MM.1S (cell line): ENCODE results near the gene TPR.

Experiments
- DNase-seq: peaks from one replicate; pipeline ENCODE4 v3.0.0-alpha.2; 2015
- H2AFZ ChIP-seq: fragments of 300-600 bp; sonication (generic); 2 replicates; pipeline ENCODE4 v1.6.0; 2016; ENCODE audit warnings: antibody characterized with exemption, low read length
- H3F3A ChIP-seq: fragments of 300-600 bp; sonication (generic); 2 replicates; pipeline ENCODE4 v1.6.1; 2016; ENCODE audit warnings: mild to moderate bottlenecking, antibody characterized with exemption, low read length, moderate library complexity, mixed read lengths; ENCODE audit not compliant: insufficient read depth
- H3K27ac ChIP-seq: fragments of 300-600 bp; sonication (generic); 2 replicates; pipeline ENCODE4 v1.5.1; 2016; ENCODE audit warnings: mild to moderate bottlenecking, low read length
- H3K27me3 ChIP-seq: fragments of 300-600 bp; sonication (generic); replicated peaks from 2 replicates; pipeline ENCODE4 v1.6.0; 2016; ENCODE audit warnings: low read length; ENCODE audit not compliant: insufficient read depth
- H3K36me3 ChIP-seq: fragments of 300-600 bp; sonication (generic); replicated peaks from 2 replicates; pipeline ENCODE4 v1.6.1; 2016; ENCODE audit warnings: mild to moderate bottlenecking, low read length, mixed read lengths; ENCODE audit not compliant: insufficient read depth
- H3K4me1 ChIP-seq: fragments of 300-600 bp; sonication (generic); 2 replicates; pipeline ENCODE4 v1.6.1; 2016; ENCODE audit warnings: low read length, mixed read lengths
- H3K4me2 ChIP-seq: fragments of 300-600 bp; sonication (generic); 2 replicates; pipeline ENCODE4 v1.6.0; 2016; ENCODE audit warnings: low read depth, low read length
- H3K4me3 ChIP-seq: fragments of 300-600 bp; sonication (generic); 2 replicates; pipeline ENCODE4 v1.5.1; 2016; ENCODE audit warnings: low read length, mixed read lengths
- H3K79me2 ChIP-seq: fragments of 300-600 bp; sonication (generic); 2 replicates; pipeline ENCODE4 v1.6.1; 2016; ENCODE audit warnings: mixed run types, low read length, mixed read lengths
- H3K9ac ChIP-seq: fragments of 300-600 bp; sonication (generic); 2 replicates; pipeline ENCODE4 v1.6.1; 2016; ENCODE audit warnings: low read length, mixed read lengths
- H3K9me2 ChIP-seq: fragments of 300-600 bp; sonication (generic); replicated peaks from 2 replicates; pipeline ENCODE4 v1.6.1; 2016; ENCODE audit warnings: mild to moderate bottlenecking, low read length, mixed read lengths; ENCODE audit not compliant: insufficient read depth
- H3K9me3 ChIP-seq: fragments of 300-600 bp; sonication (generic); replicated peaks from 2 replicates; pipeline ENCODE4 v1.6.1; 2016; ENCODE audit warnings: mild to moderate bottlenecking, low read length, mixed read lengths; ENCODE audit not compliant: insufficient read depth
- H4K20me1 ChIP-seq: fragments of 300-600 bp; sonication (generic); 2 replicates; pipeline ENCODE4 v1.6.1; 2016; ENCODE audit warnings: mild to moderate bottlenecking, low read length, moderate library complexity, mixed read lengths; ENCODE audit not compliant: insufficient read depth
- CTCF ChIP-seq: fragments of 300-600 bp; sonication (generic); IDR thresholded peaks from 2 replicates; pipeline ENCODE4 v1.5.1; 2016; ENCODE audit warnings: antibody characterized with exemption, low read length, mixed read lengths
- EZH2 ChIP-seq: fragments of 300-600 bp; sonication (generic); optimal IDR thresholded peaks from 2 replicates; pipeline ENCODE3; 2017; ENCODE audit warnings: low read depth, mild to moderate bottlenecking, antibody characterized with exemption, low read length, mixed read lengths
- EZH2phosphoT487 ChIP-seq: fragments of 300-600 bp; sonication (generic); IDR thresholded peaks from 2 replicates; pipeline ENCODE4 v1.6.1; 2018; ENCODE audit warnings: antibody characterized with exemption, low read length

TPR gene

GRCh38 chr1:186390925-186391324 lies 15.9 kb upstream of the TPR start:
- Histone ChIP-seq H3K4me2 (no peak overlapping the region), H3K27ac (no peak overlapping the region), H3K9me3 (no peaks in the 10 kb centered on the region), H3K27me3 (no peaks in the 10 kb centered on the region), H4K20me1 (no peaks in the 10 kb centered on the region), H3F3A (no peaks in the 10 kb centered on the region), H3K79me2 (no peaks in the 10 kb centered on the region), H3K36me3 (peaks cover 25% of the 10 kb centered on the region), H2AFZ (no peak overlapping the region), H3K4me3 (no peak overlapping the region), H3K4me1 (no peaks in the 10 kb centered on the region), H3K9me2 (no peaks in the 10 kb centered on the region), H3K9ac (no peak overlapping the region)
- DNase-seq: no peak
- TF ChIP-seq EZH2 (no peak), EZH2phosphoT487 (no peak), CTCF (no peak)

GRCh38 chr1:186386725-186387383 lies 11.8 kb upstream of the TPR start:
- H3K9me3 ChIP-seq: no peaks in the 10 kb centered on the region
- DNase-seq: no peak
- no peaks in the 10 kb centered on the region for H3K4me1 ChIP-seq
- TF ChIP-seq EZH2phosphoT487 (no peak), CTCF (no peak), EZH2 (no peak)
- no peak overlapping the region for H2AFZ ChIP-seq
- no peak overlapping the region for H3K27ac ChIP-seq
- no peak overlapping the region for H3K4me2 ChIP-seq
- no peaks in the 10 kb centered on the region for H3F3A ChIP-seq
- no peaks in the 10 kb centered on the region for H3K9me2 ChIP-seq
- no peaks in the 10 kb centered on the region for H3K79me2 ChIP-seq
- no peaks in the 10 kb centered on the region for H3K27me3 ChIP-seq
- H3K9ac ChIP-seq: no peak overlapping the region
- H4K20me1 ChIP-seq: no peaks in the 10 kb centered on the region
- H3K36me3 ChIP-seq: peaks cover 13% of the 10 kb centered on the region
- H3K4me3 ChIP-seq: no peak overlapping the region

GRCh38 chr1:186375929-186376319 lies 871 bp upstream of the TPR start:
- Histone ChIP-seq H4K20me1 (peaks cover 4% of the 10 kb centered on the region; the same call in 1 of the 2 replicates), H3K9ac (peak overlapping the region; percentile 89), H3K27me3 (no peaks in the 10 kb centered on the region), H3K79me2 (peaks cover 83% of the 10 kb centered on the region), H3K4me3 (peak overlapping the region; percentile 73), H3F3A (peaks cover 13% of the 10 kb centered on the region), H2AFZ (peak overlapping the region; percentile 67), H3K4me1 (peaks cover 16% of the 10 kb centered on the region), H3K27ac (peak overlapping the region; percentile 90), H3K36me3 (peaks cover 11% of the 10 kb centered on the region; the same call in 1 of the 2 replicates), H3K9me2 (no peaks in the 10 kb centered on the region), H3K4me2 (peak overlapping the region; percentile 53), H3K9me3 (no peaks in the 10 kb centered on the region)
- DNase-seq: no peak
- TF ChIP-seq EZH2 (no peak), EZH2phosphoT487 (no peak), CTCF (no peak)
